Measurements from ENCODE around the gene DLG2. TPM values are rescaled to one million over a fixed set of nuclear protein-coding genes. Genes with fewer than 3 reads are reported as not detected.

DLG2 gene
- total and polyA plus RNA-seq, 2 of the 8 experiments (the other 6 are each of a cell fraction or from before 2014, with no cell fraction given), result 1.7 to 14.3 TPM

DNA sequence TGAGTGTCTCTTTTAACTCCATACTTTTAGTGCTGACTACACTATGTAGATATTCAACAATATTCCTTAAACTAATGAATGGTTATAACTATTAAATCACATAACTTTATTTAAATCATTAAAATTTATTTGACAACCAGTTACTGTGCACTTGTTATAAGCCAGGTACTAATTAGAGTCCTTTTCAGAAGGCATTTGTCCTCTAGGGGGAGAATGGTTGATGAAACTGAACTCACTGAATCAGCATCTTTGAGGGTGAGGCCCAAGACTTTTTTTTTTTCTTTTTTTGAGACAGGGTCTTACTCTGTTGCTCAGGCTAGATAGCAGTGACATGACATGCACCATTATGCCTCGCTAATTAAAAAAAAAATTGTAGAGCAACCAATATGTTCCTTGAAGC is 1825.3 kb downstream of the DLG2 start (continued):
- TF ChIP-seq KDM4A (IDR thresholded peaks at IDR 0.05; ENCODE audit: low read depth, low read length, severe bottlenecking) (no peak), TAF7 (optimal IDR thresholded peaks at IDR 0.05; ENCODE audit: borderline replicate concordance, low read depth, low read length) (no peak), RNF2 (IDR thresholded peaks at IDR 0.05; ENCODE audit: borderline replicate concordance, low read depth, low read length, missing control alignments, poor library complexity, severe bottlenecking) (no peak), POU5F1 (IDR thresholded peaks at IDR 0.05; ENCODE audit: low read depth, low read length) (no peak), CBX5 (IDR thresholded peaks at IDR 0.05; ENCODE audit: low read depth, low read length) (no peak), SIX5 (IDR thresholded peaks at IDR 0.05; ENCODE audit: low read depth, low read length) (no peak), CBX8 (IDR thresholded peaks at IDR 0.05; ENCODE audit: borderline replicate concordance, low read depth, low read length) (no peak)
